Measurements from ENCODE around the gene NGB. TPM values are rescaled to one million over a fixed set of nuclear protein-coding genes. Genes with fewer than 3 reads are reported as not detected.

NGB gene
- total and polyA plus RNA-seq, 2 donors (not counting 1 experiment from before 2014, with no cell fraction given) = not detected

GRCh38 chr14:77238356-77238755, 32.6 kb downstream of the NGB start:
- peaks cover 19 to 20% of the 10 kb centered on the region in 2 donors for H3K4me1 ChIP-seq (ENCODE audit: control insufficient read depth in 2 of 2, insufficient read depth in 2 of 2, low read length in 2 of 2)
- H3K79me2 ChIP-seq (ENCODE audit: control insufficient read depth, insufficient read depth, low read length) = no peaks in the 10 kb centered on the region
- H3K27ac Mint-ChIP-seq = no peak overlapping the region
- DNase-seq (no peak), ATAC-seq (ENCODE audit: low read depth) (no peak)
- H3K4me3 Mint-ChIP-seq = no peak overlapping the region
- ChIA-PET CTCF (interaction anchor here (0.8 kb wide), 1 partner anchor 78 kb away, joined by 3 read pairs; no protein-coding TSS in a partner anchor), POLR2A (no interaction called here)
- peaks cover 6% of the 10 kb centered on the region for H3K27me3 Mint-ChIP-seq
- no peaks in the 10 kb centered on the region for H3K9me3 Mint-ChIP-seq (ENCODE audit: insufficient read depth)
- H2AFZ ChIP-seq (ENCODE audit: insufficient read depth, low read depth, low read length, poor library complexity, severe bottlenecking) = no peak overlapping the region
- peaks cover 20% of the 10 kb centered on the region for H3K4me1 Mint-ChIP-seq
- WGBS (ENCODE audit: insufficient coverage) = 81% methylated on average over 3 of the region's 3 CpGs
- no peak for TF ChIP-seq CTCF (IDR thresholded peaks at IDR 0.05)
- no peak for TF ChIP-seq EZH2 (IDR thresholded peaks at IDR 0.05; ENCODE audit: borderline replicate concordance, insufficient read depth, low read depth, low read length, poor library complexity, severe bottlenecking)
- H3K36me3 ChIP-seq (replicated peaks in 1 of 2; ENCODE audit: control extremely low read depth in 1 of 2, control insufficient read depth in 1 of 2, extremely low read depth in 1 of 2, insufficient read depth in 2 of 2, low read length in 1 of 2) = no peaks in the 10 kb centered on the region
- no peak overlapping the region for H3K4me2 ChIP-seq (replicated peaks; ENCODE audit: low read depth, low read length, poor library complexity, severe bottlenecking)
- H3K9ac ChIP-seq (ENCODE audit: low read length) = no peak overlapping the region
- no peak overlapping the region for H3K27ac ChIP-seq (ENCODE audit: low read length in 2 of 2)
- H4K20me1 ChIP-seq (ENCODE audit: control insufficient read depth, insufficient read depth, low read length, poor library complexity, severe bottlenecking) = no peaks in the 10 kb centered on the region
- H3K9me3 ChIP-seq (ENCODE audit: control extremely low read depth in 1 of 3, control insufficient read depth in 2 of 3, insufficient read depth in 1 of 3, low read length in 2 of 3) = peaks cover 0 to 8% (median 0%) of the 10 kb centered on the region in 3 donors
- no peak overlapping the region for H3K4me3 ChIP-seq (ENCODE audit: control extremely low read depth in 1 of 5, extremely low read depth in 1 of 5, insufficient read depth in 1 of 5, low read depth in 2 of 5, low read length in 4 of 5)
- H3K27me3 ChIP-seq (replicated peaks in 1 of 4; ENCODE audit: control extremely low read depth in 1 of 4, control insufficient read depth in 3 of 4, insufficient read depth in 4 of 4, low read length in 3 of 4) = no peaks in the 10 kb centered on the region
- intact Hi-C loops (cut with micrococcal nuclease) = no loop called here

GRCh38 chr14:77236814-77237213, 34.2 kb downstream of the NGB start:
- no peaks in the 10 kb centered on the region for H3K9me3 Mint-ChIP-seq (ENCODE audit: insufficient read depth)
- Histone ChIP-seq H3K36me3 (replicated peaks in 1 of 2; ENCODE audit: control extremely low read depth in 1 of 2, control insufficient read depth in 1 of 2, extremely low read depth in 1 of 2, insufficient read depth in 2 of 2, low read length in 1 of 2) (no peaks in the 10 kb centered on the region), H4K20me1 (ENCODE audit: control insufficient read depth, insufficient read depth, low read length, poor library complexity, severe bottlenecking) (no peaks in the 10 kb centered on the region), H3K4me2 (replicated peaks; ENCODE audit: low read depth, low read length, poor library complexity, severe bottlenecking) (no peak overlapping the region), H3K4me3 (ENCODE audit: control extremely low read depth in 1 of 5, extremely low read depth in 1 of 5, insufficient read depth in 1 of 5, low read depth in 2 of 5, low read length in 4 of 5) (no peak overlapping the region), H3K4me1 (ENCODE audit: control insufficient read depth in 2 of 2, insufficient read depth in 2 of 2, low read length in 2 of 2) (peaks cover 4% of the 10 kb centered on the region in 2 donors), H3K9ac (ENCODE audit: low read length) (no peak overlapping the region), H3K79me2 (ENCODE audit: control insufficient read depth, insufficient read depth, low read length) (no peaks in the 10 kb centered on the region), H3K27ac (ENCODE audit: low read length in 2 of 2) (no peak overlapping the region), H2AFZ (ENCODE audit: insufficient read depth, low read depth, low read length, poor library complexity, severe bottlenecking) (no peak overlapping the region), H3K9me3 (ENCODE audit: control extremely low read depth in 1 of 3, control insufficient read depth in 2 of 3, insufficient read depth in 1 of 3, low read length in 2 of 3) (no peaks in the 10 kb centered on the region), H3K27me3 (replicated peaks in 1 of 4; ENCODE audit: control extremely low read depth in 1 of 4, control insufficient read depth in 3 of 4, insufficient read depth in 4 of 4, low read length in 3 of 4) (no peaks in the 10 kb centered on the region)
- ChIA-PET CTCF (interaction anchor here (1.2 kb wide), 1 partner anchor 79 kb away, joined by 3 read pairs; no protein-coding TSS in a partner anchor), POLR2A (no interaction called here)
- intact Hi-C loops (cut with micrococcal nuclease) = no loop called here
- H3K4me3 Mint-ChIP-seq = no peak overlapping the region
- no peak for ATAC-seq (ENCODE audit: low read depth)
- 95% methylated on average over 6 of the region's 7 CpGs for WGBS (ENCODE audit: insufficient coverage)
- no peak overlapping the region for H3K27ac Mint-ChIP-seq
- TF ChIP-seq CTCF (IDR thresholded peaks at IDR 0.05) = no peak
- TF ChIP-seq EZH2 (IDR thresholded peaks at IDR 0.05; ENCODE audit: borderline replicate concordance, insufficient read depth, low read depth, low read length, poor library complexity, severe bottlenecking) = no peak
- peaks cover 4% of the 10 kb centered on the region for H3K4me1 Mint-ChIP-seq
- peaks cover 6% of the 10 kb centered on the region for H3K27me3 Mint-ChIP-seq
- no peak for DNase-seq

Data from B cell (primary cell).